Uterus (tissue), 2 donors: Measurements from ENCODE around the gene SGCG.

Source experiments
- CTCF ChIP-seq, 4 experiments: fragments of 200-600 bp in 2 of 4; fragments of 450-650 bp in 2 of 4; sonication (generic) in 2 of 4; IDR thresholded peaks; one replicate each; pipeline ENCODE4 v1.5.1; 2016 to 2019; ENCODE audit warnings: antibody characterized with exemption in 4 of 4, mild to moderate bottlenecking in 2 of 4, moderate library complexity in 1 of 4
- POLR2A ChIP-seq, 2 donors: fragments of 450-650 bp; IDR thresholded peaks; one replicate each; pipeline ENCODE4 v1.6.1; 2016; ENCODE audit warnings: antibody characterized with exemption in 2 of 2, mild to moderate bottlenecking in 1 of 2, moderate library complexity in 1 of 2

- TF ChIP-seq CTCF (IDR thresholded peaks at IDR 0.05) (no peak), POLR2A (IDR thresholded peaks at IDR 0.05) (no peak)
Measured at GRCh38 chr13:23267571-23267970, 86.8 kb downstream of the SGCG start.
